ENCODE results near the gene ZKSCAN4.

Gene ZKSCAN4

DNA sequence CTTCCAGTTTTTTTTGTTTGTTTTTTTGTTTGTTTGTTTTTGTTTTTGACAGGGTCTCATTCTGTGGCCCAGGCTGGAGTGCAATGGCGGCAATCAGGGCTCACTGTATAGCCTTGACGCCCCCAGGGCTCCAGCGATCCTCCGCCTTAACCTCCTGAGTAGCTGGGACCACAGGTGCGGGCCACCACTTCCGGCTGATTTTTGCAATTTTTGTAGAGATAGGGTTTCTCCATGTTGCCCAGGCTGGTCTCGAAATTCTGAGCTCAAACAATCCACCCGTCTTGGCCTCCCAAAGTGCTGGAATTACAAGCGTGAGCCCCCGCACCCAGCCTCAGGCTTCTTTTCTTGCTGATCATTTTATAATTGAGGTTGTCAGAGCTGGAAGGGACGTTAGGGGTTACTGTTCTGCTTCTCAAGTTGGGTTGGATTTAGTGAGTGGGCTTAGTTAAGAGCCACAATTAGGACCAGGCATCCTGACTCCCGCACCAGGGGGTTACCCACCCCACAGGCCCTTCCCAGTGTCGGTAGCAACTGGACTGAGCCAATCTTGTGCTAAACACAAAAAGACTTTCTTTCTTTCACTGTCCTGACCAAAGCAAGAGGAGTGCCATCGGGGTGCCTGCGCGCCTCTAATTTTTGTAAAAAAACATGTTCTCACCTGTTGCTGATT is 40.1 kb downstream of the ZKSCAN4 start:
- no peak for DNase-seq (ENCODE audit: low spot score)
- TF ChIP-seq, protein P1, sequence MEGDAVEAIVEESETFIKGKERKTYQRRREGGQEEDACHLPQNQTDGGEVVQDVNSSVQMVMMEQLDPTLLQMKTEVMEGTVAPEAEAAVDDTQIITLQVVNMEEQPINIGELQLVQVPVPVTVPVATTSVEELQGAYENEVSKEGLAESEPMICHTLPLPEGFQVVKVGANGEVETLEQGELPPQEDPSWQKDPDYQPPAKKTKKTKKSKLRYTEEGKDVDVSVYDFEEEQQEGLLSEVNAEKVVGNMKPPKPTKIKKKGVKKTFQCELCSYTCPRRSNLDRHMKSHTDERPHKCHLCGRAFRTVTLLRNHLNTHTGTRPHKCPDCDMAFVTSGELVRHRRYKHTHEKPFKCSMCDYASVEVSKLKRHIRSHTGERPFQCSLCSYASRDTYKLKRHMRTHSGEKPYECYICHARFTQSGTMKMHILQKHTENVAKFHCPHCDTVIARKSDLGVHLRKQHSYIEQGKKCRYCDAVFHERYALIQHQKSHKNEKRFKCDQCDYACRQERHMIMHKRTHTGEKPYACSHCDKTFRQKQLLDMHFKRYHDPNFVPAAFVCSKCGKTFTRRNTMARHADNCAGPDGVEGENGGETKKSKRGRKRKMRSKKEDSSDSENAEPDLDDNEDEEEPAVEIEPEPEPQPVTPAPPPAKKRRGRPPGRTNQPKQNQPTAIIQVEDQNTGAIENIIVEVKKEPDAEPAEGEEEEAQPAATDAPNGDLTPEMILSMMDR (IDR thresholded peaks at IDR 0.05; ENCODE audit: extremely low read depth, insufficient read depth, missing control alignments) = no peak
- in situ Hi-C loops (cut with MboI; ENCODE audit: low pct_unique_long_range_greater_than_20kb, low sequenced_read_pairs, unreplicated experiment) = no loop called here

DNA sequence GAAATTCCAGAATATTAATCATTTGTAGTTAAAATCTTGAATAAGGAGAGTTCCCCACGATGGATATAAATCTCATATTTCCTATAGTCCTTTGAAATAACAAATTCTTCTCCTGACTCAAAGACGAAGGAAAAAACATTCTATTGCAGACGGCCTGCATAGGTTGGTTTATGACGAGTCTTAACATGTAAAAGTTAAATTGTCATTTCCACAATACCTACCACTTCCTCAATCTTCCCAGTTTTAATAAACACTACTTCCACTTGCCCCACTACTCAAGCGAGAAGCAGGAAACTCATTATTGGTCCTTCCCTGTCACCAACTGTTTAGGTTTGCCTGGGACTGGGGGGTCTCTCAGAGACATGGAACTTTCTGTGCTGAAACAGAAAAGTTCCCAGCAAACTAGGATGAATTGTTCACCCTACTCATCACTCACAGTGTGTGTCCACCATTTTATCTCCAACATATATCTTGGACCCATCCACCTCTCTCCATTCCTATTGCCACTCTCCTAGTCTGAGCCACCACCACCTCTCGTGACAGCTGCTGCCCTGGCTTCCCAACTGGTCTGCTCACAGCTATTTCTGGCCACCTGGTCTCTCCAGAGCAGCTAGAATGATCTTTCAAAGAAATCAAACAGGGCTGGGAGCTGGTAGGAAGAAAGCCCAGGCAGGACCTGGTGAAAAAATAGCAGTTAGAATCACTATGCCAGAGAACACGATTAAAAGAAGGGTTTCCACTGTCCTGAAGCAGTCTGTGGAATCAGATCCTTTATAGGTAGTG is 42.1 kb downstream of the ZKSCAN4 start:
- TF ChIP-seq, protein P1 (IDR thresholded peaks at IDR 0.05; ENCODE audit: extremely low read depth, insufficient read depth, missing control alignments) = no peak
- in situ Hi-C loops (cut with MboI; ENCODE audit: low pct_unique_long_range_greater_than_20kb, low sequenced_read_pairs, unreplicated experiment) = no loop called here
- DNase-seq (ENCODE audit: low spot score) = no peak

DNA sequence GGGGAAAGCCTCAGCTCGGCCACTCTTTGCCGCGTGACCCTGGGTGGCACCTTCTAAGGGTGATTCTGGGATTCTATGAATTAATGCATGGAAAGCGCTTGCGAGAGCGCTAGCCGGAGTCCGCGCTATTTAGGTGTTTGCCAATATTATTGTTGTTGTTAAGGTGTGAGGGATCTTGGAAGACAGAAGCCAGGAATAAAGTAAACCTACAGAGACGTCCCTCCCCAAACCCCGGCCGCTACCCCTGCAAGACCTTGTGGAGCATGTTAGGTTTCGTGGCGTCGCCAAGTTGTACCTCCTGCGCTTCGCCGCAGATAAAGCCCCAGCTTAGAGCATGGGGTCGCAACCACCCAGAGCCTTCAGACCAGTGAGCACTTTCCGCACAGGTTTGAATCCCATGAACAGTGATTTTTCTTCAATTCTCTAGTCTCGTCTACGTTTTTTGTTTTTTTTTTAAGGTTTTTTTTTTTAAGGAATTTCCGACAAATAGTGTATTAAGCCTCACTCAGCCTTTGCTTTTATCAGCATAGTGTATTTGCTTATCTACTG is 43.9 kb downstream of the ZKSCAN4 start:
- DNase-seq (ENCODE audit: low spot score) = no peak
- in situ Hi-C loops (cut with MboI; ENCODE audit: low pct_unique_long_range_greater_than_20kb, low sequenced_read_pairs, unreplicated experiment) = no loop called here
- TF ChIP-seq, protein P1 (IDR thresholded peaks at IDR 0.05; ENCODE audit: extremely low read depth, insufficient read depth, missing control alignments) = no peak

DNA sequence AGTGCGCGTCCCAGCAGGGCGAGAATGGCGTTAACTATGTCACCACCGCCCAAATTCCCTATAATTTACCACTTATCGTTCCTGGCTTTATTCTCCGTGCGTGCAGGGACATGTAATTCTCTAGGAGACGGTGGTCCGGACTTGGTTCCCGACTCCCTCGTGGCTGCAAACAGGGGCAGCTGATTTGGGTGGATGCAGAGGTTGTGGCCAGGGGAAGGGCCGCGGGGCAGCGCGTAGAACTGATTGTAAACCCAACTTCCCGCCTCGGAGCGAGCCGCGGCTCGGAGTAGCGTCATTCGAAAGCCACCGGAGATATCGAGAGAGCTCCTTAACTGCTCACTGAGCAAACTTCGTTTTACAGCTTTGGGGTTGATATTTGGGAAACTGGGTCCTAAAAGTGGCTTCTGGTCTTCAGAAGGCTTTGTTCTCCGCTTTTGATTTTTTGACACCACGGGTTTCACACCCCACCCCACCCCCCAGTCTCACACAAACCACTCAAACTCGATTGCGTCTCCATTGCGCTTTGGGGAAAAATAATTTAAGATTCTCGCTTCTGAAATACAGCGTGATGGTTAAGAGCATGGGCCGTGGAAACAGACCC is 44.5 kb downstream of the ZKSCAN4 start:
- in situ Hi-C loops (cut with MboI; ENCODE audit: low pct_unique_long_range_greater_than_20kb, low sequenced_read_pairs, unreplicated experiment) = no loop called here
- DNase-seq (ENCODE audit: low spot score) = peak; percentile 59
- TF ChIP-seq, protein P1 (IDR thresholded peaks at IDR 0.05; ENCODE audit: extremely low read depth, insufficient read depth, missing control alignments) = no peak

DNA sequence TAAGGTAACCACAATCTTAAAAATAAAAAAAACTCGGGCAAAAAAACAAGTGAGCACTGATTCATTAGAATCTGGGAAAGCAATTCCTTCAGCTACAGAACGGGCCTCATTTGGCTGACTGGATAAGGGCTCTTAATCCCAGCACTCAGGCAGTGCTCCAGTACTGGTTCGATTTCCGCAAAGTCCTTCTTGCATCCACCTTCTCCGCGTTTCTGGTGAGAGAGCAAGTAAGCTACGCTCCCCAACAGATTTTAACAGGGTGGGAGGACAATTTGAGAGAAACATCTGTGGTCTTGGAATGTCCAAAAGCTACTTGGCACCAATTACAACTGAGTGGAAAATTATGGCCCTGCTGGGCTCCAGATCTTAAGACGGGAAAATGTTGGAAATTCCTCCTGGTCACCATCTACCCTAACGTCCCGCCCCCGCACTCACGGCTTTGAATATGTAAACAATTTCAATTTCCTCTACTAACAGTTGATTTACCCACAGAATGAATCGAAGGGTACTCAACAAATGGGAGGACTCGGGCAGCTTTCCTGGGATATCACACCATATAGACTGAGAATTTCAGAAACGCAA is 45.0 kb downstream of the ZKSCAN4 start:
- no peak for DNase-seq (ENCODE audit: low spot score)
- TF ChIP-seq, protein P1 (IDR thresholded peaks at IDR 0.05; ENCODE audit: extremely low read depth, insufficient read depth, missing control alignments) = no peak
- in situ Hi-C loops (cut with MboI; ENCODE audit: low pct_unique_long_range_greater_than_20kb, low sequenced_read_pairs, unreplicated experiment) = no loop called here

DNA sequence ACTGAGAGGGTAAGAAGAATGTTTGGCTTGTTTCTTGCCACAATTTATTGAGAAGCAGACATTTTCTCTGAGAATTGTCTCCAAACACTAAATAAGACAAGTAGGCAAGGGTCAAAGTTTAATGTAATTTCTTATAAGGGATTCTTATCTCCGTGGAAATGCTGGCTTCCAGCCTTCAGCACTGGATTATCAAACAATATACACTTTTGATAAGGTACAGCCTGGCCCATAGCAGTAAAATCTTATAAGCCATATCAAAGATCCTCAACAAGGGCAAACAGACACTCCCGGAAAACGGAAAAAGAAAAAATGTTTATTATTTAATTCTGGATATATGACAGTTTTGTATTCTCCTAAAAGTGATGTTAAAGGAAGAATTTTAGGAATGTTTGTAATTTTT is 45.5 kb downstream of the ZKSCAN4 start:
- in situ Hi-C loops (cut with MboI; ENCODE audit: low pct_unique_long_range_greater_than_20kb, low sequenced_read_pairs, unreplicated experiment) = no loop called here
- TF ChIP-seq, protein P1 (IDR thresholded peaks at IDR 0.05; ENCODE audit: extremely low read depth, insufficient read depth, missing control alignments) = no peak

More for the DNA sequence above, 45.5 kb downstream of the ZKSCAN4 start:
- no peak for DNase-seq (ENCODE audit: low spot score)

Measured in GM13977 (cell line).